H1 (cell line): ENCODE measurements around the gene SYNPR.

ENCODE experiments used
- EGR1 ChIP-seq: IDR thresholded peaks from 2 replicates; pipeline ENCODE4 v1.6.1; 2011; ENCODE audit warnings: low read depth, low read length, borderline replicate concordance
- EP300 ChIP-seq, 2 experiments: IDR thresholded peaks; 1 replicate in 1 of 2; 2 replicates in 1 of 2; pipeline ENCODE4 v1.6.1; 2011 to 2012; ENCODE audit warnings: low read depth in 2 of 2, low read length in 2 of 2, mild to moderate bottlenecking in 2 of 2, borderline replicate concordance in 1 of 2, inconsistent platforms in 1 of 2, moderate library complexity in 1 of 2
- HDAC2 ChIP-seq, 2 experiments: fragments of 300-600 bp in 1 of 2; sonication (generic) in 1 of 2; IDR thresholded peaks; 2 replicates each; pipeline ENCODE4 v1.6.1; 2011 to 2012; ENCODE audit warnings: low read depth in 2 of 2, low read length in 2 of 2, mild to moderate bottlenecking in 2 of 2, moderate library complexity in 2 of 2, borderline replicate concordance in 1 of 2, inconsistent platforms in 1 of 2
- JUND ChIP-seq: IDR thresholded peaks from 2 replicates; pipeline ENCODE4 v1.6.1; 2011; ENCODE audit warnings: mild to moderate bottlenecking, improper control_type of control experiment, low read length
- KDM5A ChIP-seq: fragments of 200-600 bp; IDR thresholded peaks from 2 replicates; pipeline ENCODE4 v1.7.1; 2012; ENCODE audit warnings: mild to moderate bottlenecking, low read length, inconsistent platforms, mixed read lengths
- PHF8 ChIP-seq: fragments of 200-600 bp; sonication (generic); conservative IDR thresholded peaks from 2 replicates; pipeline ENCODE4 v1.7.1; 2012; ENCODE audit warnings: low read depth, mild to moderate bottlenecking, inconsistent platforms, low read length, moderate library complexity
- POLR2A ChIP-seq, 2 experiments: IDR thresholded peaks; 1 replicate in 1 of 2; 2 replicates in 1 of 2; pipeline ENCODE4 v1.6.1; 2011; ENCODE audit warnings: low read depth in 2 of 2, low read length in 2 of 2, mild to moderate bottlenecking in 2 of 2; ENCODE audit errors: control extremely low read depth in 1 of 2
- POLR2AphosphoS5 ChIP-seq: IDR thresholded peaks from 2 replicates; pipeline ENCODE4 v1.6.1; 2011; ENCODE audit warnings: low read depth, low read length
- SP2 ChIP-seq: IDR thresholded peaks from 2 replicates; pipeline ENCODE4 v1.6.1; 2012; ENCODE audit warnings: mild to moderate bottlenecking, low read length, inconsistent platforms
- TF ChIP-seq, protein P1 (sequence below), 3 experiments: IDR thresholded peaks; 1 replicate in 2 of 3; 2 replicates in 1 of 3; pipeline versions ENCODE4 v1.5.1 to v1.6.1; 2011; ENCODE audit warnings: low read length in 3 of 3, mild to moderate bottlenecking in 3 of 3, inconsistent platforms in 2 of 3, low read depth in 1 of 3, moderate library complexity in 1 of 3; ENCODE audit not compliant: insufficient read depth in 1 of 3; ENCODE audit errors: control extremely low read depth in 1 of 3

DNA sequence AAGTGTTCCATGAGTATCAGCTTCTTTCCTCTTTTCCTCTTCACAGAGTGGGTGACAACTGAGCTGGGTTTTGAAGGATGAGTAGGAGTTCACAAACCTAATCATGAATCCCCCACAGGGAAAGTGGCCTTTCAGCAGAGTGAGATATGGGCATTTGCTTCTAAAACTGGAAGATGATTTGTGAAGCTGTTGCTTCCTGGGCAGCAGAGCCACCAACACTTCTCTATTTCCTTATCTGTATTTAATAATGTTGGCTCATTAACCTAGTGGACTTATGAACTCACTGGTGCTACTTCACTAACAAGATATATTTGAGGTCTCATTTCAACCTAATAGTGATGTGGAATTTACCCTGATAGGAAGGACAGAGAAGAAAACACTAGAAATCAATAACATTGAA lies 152.8 kb downstream of the SYNPR start:
- TF ChIP-seq, protein P1, sequence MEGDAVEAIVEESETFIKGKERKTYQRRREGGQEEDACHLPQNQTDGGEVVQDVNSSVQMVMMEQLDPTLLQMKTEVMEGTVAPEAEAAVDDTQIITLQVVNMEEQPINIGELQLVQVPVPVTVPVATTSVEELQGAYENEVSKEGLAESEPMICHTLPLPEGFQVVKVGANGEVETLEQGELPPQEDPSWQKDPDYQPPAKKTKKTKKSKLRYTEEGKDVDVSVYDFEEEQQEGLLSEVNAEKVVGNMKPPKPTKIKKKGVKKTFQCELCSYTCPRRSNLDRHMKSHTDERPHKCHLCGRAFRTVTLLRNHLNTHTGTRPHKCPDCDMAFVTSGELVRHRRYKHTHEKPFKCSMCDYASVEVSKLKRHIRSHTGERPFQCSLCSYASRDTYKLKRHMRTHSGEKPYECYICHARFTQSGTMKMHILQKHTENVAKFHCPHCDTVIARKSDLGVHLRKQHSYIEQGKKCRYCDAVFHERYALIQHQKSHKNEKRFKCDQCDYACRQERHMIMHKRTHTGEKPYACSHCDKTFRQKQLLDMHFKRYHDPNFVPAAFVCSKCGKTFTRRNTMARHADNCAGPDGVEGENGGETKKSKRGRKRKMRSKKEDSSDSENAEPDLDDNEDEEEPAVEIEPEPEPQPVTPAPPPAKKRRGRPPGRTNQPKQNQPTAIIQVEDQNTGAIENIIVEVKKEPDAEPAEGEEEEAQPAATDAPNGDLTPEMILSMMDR (IDR thresholded peaks at IDR 0.05; ENCODE audit: control extremely low read depth in 1 of 3, insufficient read depth in 1 of 3, low read depth in 1 of 3, low read length in 3 of 3) = no peak
- TF ChIP-seq SP2 (no peak), POLR2AphosphoS5 (no peak), KDM5A (no peak), PHF8 (no peak), EGR1 (no peak), EP300 (IDR thresholded peaks at IDR 0.05; ENCODE audit: borderline replicate concordance in 1 of 2, low read depth in 2 of 2, low read length in 2 of 2) (no peak), POLR2A (IDR thresholded peaks at IDR 0.05; ENCODE audit: control extremely low read depth in 1 of 2, low read depth in 2 of 2, low read length in 2 of 2) (no peak), HDAC2 (IDR thresholded peaks at IDR 0.05; ENCODE audit: borderline replicate concordance in 1 of 2, low read depth in 2 of 2, low read length in 2 of 2) (no peak), JUND (no peak)
